ENCODE results near the gene IFRD2. TPM values are rescaled to one million over a fixed set of nuclear protein-coding genes. Genes with fewer than 3 reads are reported as not detected.
A peak's percentile ranks its signal among the peaks of the same experiment; 100 is the strongest.

The IFRD2 gene
- total and polyA plus RNA-seq, 2 of the 13 experiments (the other 11 are each of a cell fraction or from before 2014, with no cell fraction given): 32.8 to 96.1 TPM

DNA sequence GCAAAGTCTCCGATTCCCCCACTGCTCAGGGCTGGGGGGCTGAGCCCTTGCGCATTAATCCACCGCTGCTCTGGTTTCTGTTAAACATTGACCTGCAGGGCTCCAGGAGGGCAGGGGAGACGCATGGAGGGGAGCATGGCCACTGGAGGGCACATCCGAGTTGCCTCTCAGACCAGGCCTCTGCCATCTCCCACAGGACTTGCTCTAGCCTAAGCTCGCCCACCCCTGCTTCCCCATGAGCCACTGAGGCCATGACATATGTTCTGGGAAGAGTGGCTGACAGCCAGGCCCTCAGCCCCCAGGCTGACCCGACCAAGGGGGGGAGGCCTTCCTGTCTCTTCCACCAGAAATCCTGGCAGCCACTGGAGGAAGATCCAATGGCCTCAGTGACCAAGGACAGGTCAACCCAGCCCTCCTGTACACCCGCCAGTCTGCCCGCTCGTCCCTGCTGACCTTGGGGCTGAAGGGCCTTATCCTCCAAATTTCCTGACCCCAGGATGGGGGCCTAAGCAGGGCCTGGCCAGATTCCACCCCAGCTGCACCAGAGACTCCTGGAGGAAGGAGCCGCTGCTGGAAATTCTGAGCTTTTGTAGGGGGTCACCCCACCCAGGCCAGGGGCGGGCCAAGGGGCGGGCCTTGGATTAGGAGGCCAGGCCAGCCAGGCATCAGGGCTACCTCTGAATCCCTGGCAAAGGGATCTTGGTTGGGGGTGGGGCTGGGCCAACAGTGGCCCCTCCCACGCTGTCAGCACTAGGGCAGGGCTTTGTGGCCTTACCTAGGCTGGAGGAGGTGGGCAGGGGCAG, 11.0 kb upstream of the IFRD2 start, which contains the start of gene HYAL1 (continued):
- TF ChIP-seq, protein P1, sequence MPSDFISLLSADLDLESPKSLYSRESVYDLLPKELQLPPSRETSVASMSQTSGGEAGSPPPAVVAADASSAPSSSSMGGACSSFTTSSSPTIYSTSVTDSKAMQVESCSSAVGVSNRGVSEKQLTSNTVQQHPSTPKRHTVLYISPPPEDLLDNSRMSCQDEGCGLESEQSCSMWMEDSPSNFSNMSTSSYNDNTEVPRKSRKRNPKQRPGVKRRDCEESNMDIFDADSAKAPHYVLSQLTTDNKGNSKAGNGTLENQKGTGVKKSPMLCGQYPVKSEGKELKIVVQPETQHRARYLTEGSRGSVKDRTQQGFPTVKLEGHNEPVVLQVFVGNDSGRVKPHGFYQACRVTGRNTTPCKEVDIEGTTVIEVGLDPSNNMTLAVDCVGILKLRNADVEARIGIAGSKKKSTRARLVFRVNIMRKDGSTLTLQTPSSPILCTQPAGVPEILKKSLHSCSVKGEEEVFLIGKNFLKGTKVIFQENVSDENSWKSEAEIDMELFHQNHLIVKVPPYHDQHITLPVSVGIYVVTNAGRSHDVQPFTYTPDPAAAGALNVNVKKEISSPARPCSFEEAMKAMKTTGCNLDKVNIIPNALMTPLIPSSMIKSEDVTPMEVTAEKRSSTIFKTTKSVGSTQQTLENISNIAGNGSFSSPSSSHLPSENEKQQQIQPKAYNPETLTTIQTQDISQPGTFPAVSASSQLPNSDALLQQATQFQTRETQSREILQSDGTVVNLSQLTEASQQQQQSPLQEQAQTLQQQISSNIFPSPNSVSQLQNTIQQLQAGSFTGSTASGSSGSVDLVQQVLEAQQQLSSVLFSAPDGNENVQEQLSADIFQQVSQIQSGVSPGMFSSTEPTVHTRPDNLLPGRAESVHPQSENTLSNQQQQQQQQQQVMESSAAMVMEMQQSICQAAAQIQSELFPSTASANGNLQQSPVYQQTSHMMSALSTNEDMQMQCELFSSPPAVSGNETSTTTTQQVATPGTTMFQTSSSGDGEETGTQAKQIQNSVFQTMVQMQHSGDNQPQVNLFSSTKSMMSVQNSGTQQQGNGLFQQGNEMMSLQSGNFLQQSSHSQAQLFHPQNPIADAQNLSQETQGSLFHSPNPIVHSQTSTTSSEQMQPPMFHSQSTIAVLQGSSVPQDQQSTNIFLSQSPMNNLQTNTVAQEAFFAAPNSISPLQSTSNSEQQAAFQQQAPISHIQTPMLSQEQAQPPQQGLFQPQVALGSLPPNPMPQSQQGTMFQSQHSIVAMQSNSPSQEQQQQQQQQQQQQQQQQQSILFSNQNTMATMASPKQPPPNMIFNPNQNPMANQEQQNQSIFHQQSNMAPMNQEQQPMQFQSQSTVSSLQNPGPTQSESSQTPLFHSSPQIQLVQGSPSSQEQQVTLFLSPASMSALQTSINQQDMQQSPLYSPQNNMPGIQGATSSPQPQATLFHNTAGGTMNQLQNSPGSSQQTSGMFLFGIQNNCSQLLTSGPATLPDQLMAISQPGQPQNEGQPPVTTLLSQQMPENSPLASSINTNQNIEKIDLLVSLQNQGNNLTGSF (CRISPR knock-in tag; IDR thresholded peaks at IDR 0.05): 0 out of 2 replicates have a peak, but pooled peaks have one; percentile 30
- TF ChIP-seq, protein P2, sequence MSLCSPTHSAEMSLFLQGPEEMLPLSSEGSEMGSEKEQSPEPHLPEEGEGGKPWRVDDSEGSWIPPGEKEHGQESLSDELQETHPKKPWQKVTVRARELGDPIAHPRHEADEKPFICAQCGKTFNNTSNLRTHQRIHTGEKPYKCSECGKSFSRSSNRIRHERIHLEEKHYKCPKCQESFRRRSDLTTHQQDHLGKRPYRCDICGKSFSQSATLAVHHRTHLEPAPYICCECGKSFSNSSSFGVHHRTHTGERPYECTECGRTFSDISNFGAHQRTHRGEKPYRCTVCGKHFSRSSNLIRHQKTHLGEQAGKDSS (CRISPR knock-in tag; IDR thresholded peaks at IDR 0.05; ENCODE audit: borderline replicate concordance, low read depth): peak; percentile 59; the same call in 1 of the 2 replicates
- TF ChIP-seq, protein P3, sequence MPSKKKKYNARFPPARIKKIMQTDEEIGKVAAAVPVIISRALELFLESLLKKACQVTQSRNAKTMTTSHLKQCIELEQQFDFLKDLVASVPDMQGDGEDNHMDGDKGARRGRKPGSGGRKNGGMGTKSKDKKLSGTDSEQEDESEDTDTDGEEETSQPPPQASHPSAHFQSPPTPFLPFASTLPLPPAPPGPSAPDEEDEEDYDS (CRISPR knock-in tag; IDR thresholded peaks at IDR 0.05): peak; percentile 99
- no peak for TF ChIP-seq PCBP2 (optimal IDR thresholded peaks at IDR 0.05; ENCODE audit: low read depth, low read length, poor library complexity, severe bottlenecking)
- TF ChIP-seq, protein P4, sequence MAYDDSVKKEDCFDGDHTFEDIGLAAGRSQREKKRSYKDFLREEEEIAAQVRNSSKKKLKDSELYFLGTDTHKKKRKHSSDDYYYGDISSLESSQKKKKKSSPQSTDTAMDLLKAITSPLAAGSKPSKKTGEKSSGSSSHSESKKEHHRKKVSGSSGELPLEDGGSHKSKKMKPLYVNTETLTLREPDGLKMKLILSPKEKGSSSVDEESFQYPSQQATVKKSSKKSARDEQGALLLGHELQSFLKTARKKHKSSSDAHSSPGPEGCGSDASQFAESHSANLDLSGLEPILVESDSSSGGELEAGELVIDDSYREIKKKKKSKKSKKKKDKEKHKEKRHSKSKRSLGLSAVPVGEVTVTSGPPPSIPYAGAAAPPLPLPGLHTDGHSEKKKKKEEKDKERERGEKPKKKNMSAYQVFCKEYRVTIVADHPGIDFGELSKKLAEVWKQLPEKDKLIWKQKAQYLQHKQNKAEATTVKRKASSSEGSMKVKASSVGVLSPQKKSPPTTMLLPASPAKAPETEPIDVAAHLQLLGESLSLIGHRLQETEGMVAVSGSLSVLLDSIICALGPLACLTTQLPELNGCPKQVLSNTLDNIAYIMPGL (CRISPR knock-in tag; IDR thresholded peaks at IDR 0.05; ENCODE audit: borderline replicate concordance in 1 of 2, low read depth in 1 of 2): peak; percentile 82 to 93
- TF ChIP-seq ZNF225 (CRISPR knock-in tag; IDR thresholded peaks at IDR 0.05): 0 out of 2 replicates have a peak, but pooled peaks have one; percentile 23
- no peak for TF ChIP-seq SAFB2 (CRISPR knock-in tag; IDR thresholded peaks at IDR 0.05; ENCODE audit: borderline replicate concordance, low read depth)
- TF ChIP-seq ZSCAN25 (CRISPR knock-in tag; IDR thresholded peaks at IDR 0.05): peak; percentile 89; the same call in 1 of the 2 replicates
- TF ChIP-seq, protein P5, sequence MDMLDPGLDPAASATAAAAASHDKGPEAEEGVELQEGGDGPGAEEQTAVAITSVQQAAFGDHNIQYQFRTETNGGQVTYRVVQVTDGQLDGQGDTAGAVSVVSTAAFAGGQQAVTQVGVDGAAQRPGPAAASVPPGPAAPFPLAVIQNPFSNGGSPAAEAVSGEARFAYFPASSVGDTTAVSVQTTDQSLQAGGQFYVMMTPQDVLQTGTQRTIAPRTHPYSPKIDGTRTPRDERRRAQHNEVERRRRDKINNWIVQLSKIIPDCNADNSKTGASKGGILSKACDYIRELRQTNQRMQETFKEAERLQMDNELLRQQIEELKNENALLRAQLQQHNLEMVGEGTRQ (IDR thresholded peaks at IDR 0.05; ENCODE audit: low read depth, low read length): no peak
- TF ChIP-seq, protein P5 (CRISPR knock-in tag; IDR thresholded peaks at IDR 0.05; ENCODE audit: borderline replicate concordance): no peak
- 0 out of 2 replicates have a peak, but pooled peaks have one; percentile 53 for TF ChIP-seq ZNF552 (CRISPR knock-in tag; IDR thresholded peaks at IDR 0.05; ENCODE audit: borderline replicate concordance)
- TF ChIP-seq ZFP36L1 (CRISPR knock-in tag; IDR thresholded peaks at IDR 0.05): peak; percentile 51; the same call in 1 of the 2 replicates
- no peak for TF ChIP-seq SOX13 (IDR thresholded peaks at IDR 0.05)
- TF ChIP-seq SOX13 (CRISPR knock-in tag; conservative IDR thresholded peaks at IDR 0.05 in 1 of 2, IDR thresholded peaks at IDR 0.05 in 1 of 2): peak in 1 of 2 experiments; percentile 22; a peak in 1 of 4 replicates
- TF ChIP-seq SRSF1 (optimal IDR thresholded peaks at IDR 0.05; ENCODE audit: low read depth, low read length): peak; percentile 90
- TF ChIP-seq ZNF747 (CRISPR knock-in tag; IDR thresholded peaks at IDR 0.05; ENCODE audit: borderline replicate concordance): peak; percentile 60; the same call in 1 of the 2 replicates

All from HepG2 (cell line).